ENCODE data around the gene EMC10.

EMC10 gene

GRCh38 chr19:50496189-50497021 is 20.1 kb downstream of the EMC10 start:
- DNase-seq (ENCODE audit: low read depth in 2 of 2): no peak

GRCh38 chr19:50497022-50497405 is 20.7 kb downstream of the EMC10 start:
- DNase-seq (ENCODE audit: low read depth in 2 of 2): no peak

- DNase-seq (ENCODE audit: low read depth in 2 of 2): no peak
Observed at GRCh38 chr19:50498219-50499056, 22.1 kb downstream of the EMC10 start.

- DNase-seq (ENCODE audit: low read depth in 2 of 2): no peak
Observed at GRCh38 chr19:50500060-50500752, 23.9 kb downstream of the EMC10 start.

- no peak for DNase-seq (ENCODE audit: low read depth in 2 of 2)
Observed at GRCh38 chr19:50500753-50501151, 24.4 kb downstream of the EMC10 start.

- DNase-seq (ENCODE audit: low read depth in 2 of 2): no peak
Observed at GRCh38 chr19:50501186-50501567, 24.9 kb downstream of the EMC10 start.

- DNase-seq (ENCODE audit: low read depth in 2 of 2): no peak
Observed at GRCh38 chr19:50501568-50502475, 25.5 kb downstream of the EMC10 start.

- DNase-seq (ENCODE audit: low read depth in 2 of 2): no peak
Observed at GRCh38 chr19:50505856-50506611, 29.7 kb downstream of the EMC10 start.

- no peak for DNase-seq (ENCODE audit: low read depth in 2 of 2)
Observed at GRCh38 chr19:50506700-50507099, 30.4 kb downstream of the EMC10 start.

- DNase-seq (ENCODE audit: low read depth in 2 of 2): no peak
Observed at GRCh38 chr19:50507376-50507775, 31.1 kb downstream of the EMC10 start.

GRCh38 chr19:50508843-50509190 is 32.5 kb downstream of the EMC10 start:
- DNase-seq (ENCODE audit: low read depth in 2 of 2): no peak

- no peak for DNase-seq (ENCODE audit: low read depth in 2 of 2)
Observed at GRCh38 chr19:50509366-50509765, 33.1 kb downstream of the EMC10 start.

- no peak for DNase-seq (ENCODE audit: low read depth in 2 of 2)
Observed at GRCh38 chr19:50510121-50510670, 33.9 kb downstream of the EMC10 start.

- no peak for DNase-seq (ENCODE audit: low read depth in 2 of 2)
Observed at GRCh38 chr19:50510700-50511068, 34.4 kb downstream of the EMC10 start.

GRCh38 chr19:50511069-50511822 is 34.9 kb downstream of the EMC10 start, which contains the start of gene JOSD2:
Gene JOSD2, minus strand, starts transcription at chr19:50511191. Its CDS starts 760 bp downstream, at chr19:50510431.
- DNase-seq (ENCODE audit: low read depth in 2 of 2): peak; percentile 93 to 96

GRCh38 chr19:50512112-50512998 is 36.0 kb downstream of the EMC10 start:
- no peak for DNase-seq (ENCODE audit: low read depth in 2 of 2)

- DNase-seq (ENCODE audit: low read depth in 2 of 2): no peak
Observed at GRCh38 chr19:50512999-50513745, 36.9 kb downstream of the EMC10 start.
